Measurements from ENCODE around the gene CTNNA1.

DNA sequence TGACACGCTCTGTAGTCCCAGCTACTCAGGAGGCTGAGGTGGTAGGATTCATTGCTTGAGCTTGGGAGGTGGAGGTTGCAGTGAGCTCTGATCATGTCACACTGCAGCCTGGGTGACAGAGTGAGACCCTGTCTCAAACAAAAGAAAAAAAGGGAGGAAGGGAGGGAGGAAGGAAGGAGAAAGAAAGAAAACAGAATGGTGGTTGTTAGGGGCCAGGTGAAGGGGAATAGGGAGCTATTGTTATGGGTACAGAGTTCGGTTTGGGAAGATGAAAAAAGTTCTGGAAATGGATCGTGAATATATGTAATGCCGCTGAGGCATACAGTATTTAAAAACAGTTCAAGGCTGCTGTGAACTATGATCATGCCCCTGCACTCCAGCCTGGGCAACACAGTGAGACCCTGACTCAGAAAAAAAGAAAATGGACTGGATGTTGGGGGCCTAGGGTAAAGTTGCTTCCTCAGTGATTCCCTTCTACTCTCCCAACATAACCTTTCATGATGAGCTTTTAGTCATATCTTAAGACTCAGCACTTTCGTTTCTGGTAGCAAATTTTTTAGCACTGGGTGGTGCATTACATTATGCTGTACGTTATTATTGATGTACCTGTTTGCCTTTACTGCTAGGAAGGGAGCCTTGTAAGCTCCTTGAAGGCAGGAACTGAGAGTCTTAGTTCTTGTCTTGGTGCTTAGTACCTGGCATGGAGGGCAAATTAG lies 4.0 kb downstream of the CTNNA1 start:
- TF ChIP-seq, protein P1, sequence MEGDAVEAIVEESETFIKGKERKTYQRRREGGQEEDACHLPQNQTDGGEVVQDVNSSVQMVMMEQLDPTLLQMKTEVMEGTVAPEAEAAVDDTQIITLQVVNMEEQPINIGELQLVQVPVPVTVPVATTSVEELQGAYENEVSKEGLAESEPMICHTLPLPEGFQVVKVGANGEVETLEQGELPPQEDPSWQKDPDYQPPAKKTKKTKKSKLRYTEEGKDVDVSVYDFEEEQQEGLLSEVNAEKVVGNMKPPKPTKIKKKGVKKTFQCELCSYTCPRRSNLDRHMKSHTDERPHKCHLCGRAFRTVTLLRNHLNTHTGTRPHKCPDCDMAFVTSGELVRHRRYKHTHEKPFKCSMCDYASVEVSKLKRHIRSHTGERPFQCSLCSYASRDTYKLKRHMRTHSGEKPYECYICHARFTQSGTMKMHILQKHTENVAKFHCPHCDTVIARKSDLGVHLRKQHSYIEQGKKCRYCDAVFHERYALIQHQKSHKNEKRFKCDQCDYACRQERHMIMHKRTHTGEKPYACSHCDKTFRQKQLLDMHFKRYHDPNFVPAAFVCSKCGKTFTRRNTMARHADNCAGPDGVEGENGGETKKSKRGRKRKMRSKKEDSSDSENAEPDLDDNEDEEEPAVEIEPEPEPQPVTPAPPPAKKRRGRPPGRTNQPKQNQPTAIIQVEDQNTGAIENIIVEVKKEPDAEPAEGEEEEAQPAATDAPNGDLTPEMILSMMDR (conservative IDR thresholded peaks at IDR 0.05; ENCODE audit: low read length), result no peak
- no peak for TF ChIP-seq EZH2phosphoT487 (IDR thresholded peaks at IDR 0.05; ENCODE audit: borderline replicate concordance)
